Measurements from ENCODE around the gene PDE1A.

Gene PDE1A

GRCh38 chr2:182197529-182197928, 229.3 kb downstream of the PDE1A start:
- DNase-seq (ENCODE audit: low read depth in 2 of 2): no peak

GRCh38 chr2:182193291-182193690, 233.5 kb downstream of the PDE1A start:
- no peak for DNase-seq (ENCODE audit: low read depth in 2 of 2)

- DNase-seq (ENCODE audit: low read depth in 2 of 2): no peak
These were observed 235.8 kb downstream of the PDE1A start for GRCh38 chr2:182191061-182191460.

- no peak for DNase-seq (ENCODE audit: low read depth in 2 of 2)
These were observed 239.7 kb downstream of the PDE1A start for GRCh38 chr2:182187130-182187529.

- DNase-seq (ENCODE audit: low read depth in 2 of 2): no peak
These were observed 240.6 kb downstream of the PDE1A start for GRCh38 chr2:182186132-182186735.

- DNase-seq (ENCODE audit: low read depth in 2 of 2): no peak
These were observed 244.4 kb downstream of the PDE1A start for GRCh38 chr2:182182436-182182835.

GRCh38 chr2:182181381-182181780, 245.5 kb downstream of the PDE1A start:
- no peak for DNase-seq (ENCODE audit: low read depth in 2 of 2)

GRCh38 chr2:182179176-182179575, 247.7 kb downstream of the PDE1A start:
- no peak for DNase-seq (ENCODE audit: low read depth in 2 of 2)

- DNase-seq (ENCODE audit: low read depth in 2 of 2): no peak
These were observed 252.8 kb downstream of the PDE1A start for GRCh38 chr2:182173944-182174622.

- no peak for DNase-seq (ENCODE audit: low read depth in 2 of 2)
These were observed 256.5 kb downstream of the PDE1A start for GRCh38 chr2:182170341-182170740.

- no peak for DNase-seq (ENCODE audit: low read depth in 2 of 2)
These were observed 259.0 kb downstream of the PDE1A start for GRCh38 chr2:182167882-182168281.

GRCh38 chr2:182166841-182167240, 260.0 kb downstream of the PDE1A start:
- no peak for DNase-seq (ENCODE audit: low read depth in 2 of 2)

- DNase-seq (ENCODE audit: low read depth in 2 of 2): no peak
These were observed 260.4 kb downstream of the PDE1A start for GRCh38 chr2:182166406-182166805.

- DNase-seq (ENCODE audit: low read depth in 2 of 2): no peak
These were observed 261.6 kb downstream of the PDE1A start for GRCh38 chr2:182165202-182165601.

- no peak for DNase-seq (ENCODE audit: low read depth in 2 of 2)
These were observed 262.1 kb downstream of the PDE1A start for GRCh38 chr2:182164686-182165085.

- DNase-seq (ENCODE audit: low read depth in 2 of 2): no peak
These were observed 263.0 kb downstream of the PDE1A start for GRCh38 chr2:182163878-182164277.

- DNase-seq (ENCODE audit: low read depth in 2 of 2): no peak
These were observed 278.5 kb downstream of the PDE1A start for GRCh38 chr2:182148344-182148743.

- DNase-seq (ENCODE audit: low read depth in 2 of 2): no peak
These were observed 282.1 kb downstream of the PDE1A start for GRCh38 chr2:182144776-182145165.

GRCh38 chr2:182144041-182144775, 282.6 kb downstream of the PDE1A start:
- no peak for DNase-seq (ENCODE audit: low read depth in 2 of 2)

GRCh38 chr2:182142062-182142461, 284.8 kb downstream of the PDE1A start:
- no peak for DNase-seq (ENCODE audit: low read depth in 2 of 2)

- DNase-seq (ENCODE audit: low read depth in 2 of 2): no peak
These were observed 292.6 kb downstream of the PDE1A start for GRCh38 chr2:182134201-182134600.

GRCh38 chr2:182133195-182133891, 293.5 kb downstream of the PDE1A start:
- DNase-seq (ENCODE audit: low read depth in 2 of 2): no peak
